Panc1 (cell line): ENCODE data around the gene POLR3GL. TPM values are rescaled to one million over a fixed set of nuclear protein-coding genes. Genes with fewer than 3 reads are reported as not detected.

Source experiments
- ATAC-seq: fragments of 200-7000 bp; cut with Tn5 transposase; 2 replicates; pipeline ENCODE4 v1.9.1; 2020; ENCODE audit warnings: mild to moderate bottlenecking, moderate library complexity
- BruUV-seq: library from RNA; stranded (reverse); fragments of 400-500 nt; replicated peaks from 2 replicates; lab custom pipeline; 2021; lab: Mats Ljungman, UMichigan
- CTCF ChIA-PET: fragments of 300-600 bp; sonication (Branson Sonifier 250); formaldehyde crosslinking; loops from one replicate; lab custom pipeline; 2022; ENCODE audit warnings: antibody characterized with exemption; lab: Charles Lee
- POLR2A ChIA-PET: fragments of 300-600 bp; sonication (Branson Sonifier 250); formaldehyde crosslinking; loops from one replicate; lab custom pipeline; 2022; ENCODE audit warnings: antibody characterized with exemption; lab: Charles Lee
- DNase-seq: peaks from one replicate; pipeline ENCODE4 v3.0.0-alpha.2; 2010; ENCODE audit warnings: low read depth, low spot score
- H3K27ac ChIP-seq: 2 replicates; pipeline ENCODE4 v1.5.1; 2011; ENCODE audit warnings: mild to moderate bottlenecking, low read length, inconsistent platforms
- H3K27me3 ChIP-seq: fragments of 200-500 bp; sonication (Bioruptor generic); 2 replicates; pipeline ENCODE4 v1.6.0; 2014; ENCODE audit warnings: low read length, inconsistent platforms; ENCODE audit not compliant: control insufficient read depth, insufficient read depth
- H3K36me3 ChIP-seq: fragments of 200-500 bp; sonication (Bioruptor generic); 2 replicates; pipeline ENCODE4 v1.5.1; 2014; ENCODE audit warnings: inconsistent platforms, mild to moderate bottlenecking, low read length, moderate library complexity; ENCODE audit not compliant: control insufficient read depth, insufficient read depth
- H3K4me1 ChIP-seq: 2 replicates; pipeline ENCODE4 v1.5.1; 2011; ENCODE audit warnings: inconsistent platforms, mild to moderate bottlenecking, low read length, moderate library complexity; ENCODE audit not compliant: control insufficient read depth, insufficient read depth
- H3K4me3 ChIP-seq, 2 experiments: 2 replicates each; pipeline ENCODE4 v1.5.1; 2011 to 2012; ENCODE audit warnings: low read depth in 2 of 2, low read length in 2 of 2, mild to moderate bottlenecking in 2 of 2, inconsistent platforms in 1 of 2, moderate library complexity in 1 of 2
- H3K9me3 ChIP-seq: fragments of 200-500 bp; sonication (Bioruptor generic); 2 replicates; pipeline ENCODE4 v1.5.1; 2014; ENCODE audit warnings: low read depth, mild to moderate bottlenecking, inconsistent platforms, low read length, moderate library complexity; ENCODE audit not compliant: control insufficient read depth, insufficient read depth
- CTCF ChIP-seq: fragments of 450-650 bp; IDR thresholded peaks from 2 replicates; pipeline ENCODE4 v1.5.1; 2017; ENCODE audit warnings: mild to moderate bottlenecking
- POLR2AphosphoS5 ChIP-seq: IDR thresholded peaks from 2 replicates; pipeline ENCODE4 v1.6.1; 2012; ENCODE audit warnings: mild to moderate bottlenecking, low read depth, low read length, moderate library complexity
- REST ChIP-seq, 2 experiments: IDR thresholded peaks; 2 replicates each; pipeline ENCODE4 v1.6.1; 2011 to 2012; ENCODE audit warnings: low read depth in 2 of 2, control low read depth in 1 of 2, low read length in 1 of 2, mild to moderate bottlenecking in 1 of 2, moderate library complexity in 1 of 2; ENCODE audit not compliant: insufficient read depth in 1 of 2
- SIN3A ChIP-seq: IDR thresholded peaks from 2 replicates; pipeline ENCODE4 v1.6.1; 2012; ENCODE audit warnings: low read depth, mild to moderate bottlenecking, low read length, moderate library complexity, borderline replicate concordance; ENCODE audit not compliant: insufficient read depth
- TCF7L2 ChIP-seq: IDR thresholded peaks from 2 replicates; pipeline ENCODE4 v1.6.1; 2011; ENCODE audit warnings: mild to moderate bottlenecking, low read depth, low read length, inconsistent platforms
- in situ Hi-C: cut with HindIII; loops from 2 replicates; pipeline ENCODE4 v1.10.0; 2016; ENCODE audit warnings: low sequenced_read_pairs, low pct_unique_long_range_greater_than_20kb
- intact Hi-C: fragments of 100-400 bp; cut with micrococcal nuclease; formaldehyde crosslinking; loops from one replicate; pipeline ENCODE4 v1.10.0; 2022; ENCODE audit not compliant: unreplicated experiment
- total RNA-seq: library from RNA; stranded (reverse); gene quantifications from one replicate; pipeline ENCODE4 v1.2.1, GENCODE V29; 2021; ENCODE audit not compliant: unreplicated experiment

POLR3GL gene
- total RNA-seq, 1 experiment from 2014 or later = 14.9 TPM

GRCh38 chr1:145997016-145997717 is 32.7 kb downstream of the POLR3GL start:
- Histone ChIP-seq H3K4me3 (peak overlapping the region; percentile 61 to 73), H3K27me3 (no peaks in the 10 kb centered on the region; the same call in 1 of the 2 replicates), H3K4me1 (peaks cover 16% of the 10 kb centered on the region), H3K27ac (peak overlapping the region; percentile 84), H3K36me3 (peaks cover 2% of the 10 kb centered on the region; the same call in 1 of the 2 replicates), H3K9me3 (no peaks in the 10 kb centered on the region)
- DNase-seq = no peak
- intact Hi-C loops (no loop called here), in situ Hi-C loops (no loop called here)
- ATAC-seq = peak; percentile 40
- no TSS peak for BruUV-seq
- no peak for TF ChIP-seq REST (IDR thresholded peaks at IDR 0.05; ENCODE audit: insufficient read depth in 1 of 2, low read depth in 2 of 2, low read length in 1 of 2)
- no peak for TF ChIP-seq CTCF
- TF ChIP-seq POLR2AphosphoS5 = no peak
- TF ChIP-seq SIN3A = no peak
- TF ChIP-seq TCF7L2 = no peak
- ChIA-PET POLR2A (interaction anchor here (0.6 to 0.7 kb wide), 2 partner anchors 18 to 55 kb away, joined by 3 to 4 read pairs; no protein-coding TSS in a partner anchor), CTCF (interaction anchor here (1.6 kb wide), 1 partner anchor 10 kb away, joined by 5 read pairs; no protein-coding TSS in a partner anchor)

- in situ Hi-C loops (no loop called here), intact Hi-C loops (no loop called here)
- DNase-seq = no peak
- peaks cover 16% of the 10 kb centered on the region for H3K4me1 ChIP-seq
- no peaks in the 10 kb centered on the region for H3K9me3 ChIP-seq
- BruUV-seq = no TSS peak
- no peak overlapping the region for H3K4me3 ChIP-seq
- peaks cover 2% of the 10 kb centered on the region; the same call in 1 of the 2 replicates for H3K36me3 ChIP-seq
- TF ChIP-seq CTCF (no peak), REST (IDR thresholded peaks at IDR 0.05; ENCODE audit: insufficient read depth in 1 of 2, low read depth in 2 of 2, low read length in 1 of 2) (no peak), SIN3A (no peak), POLR2AphosphoS5 (no peak), TCF7L2 (no peak)
- ChIA-PET POLR2A (no interaction called here), CTCF (interaction anchor here (0.6 kb wide), 1 partner anchor 24 kb away, joined by 4 read pairs; the partner anchor contains the start of gene HJV)
- no peaks in the 10 kb centered on the region; the same call in 1 of the 2 replicates for H3K27me3 ChIP-seq
- ATAC-seq = no peak
- H3K27ac ChIP-seq = no peak overlapping the region
Observed at GRCh38 chr1:145997718-145998023, 33.2 kb downstream of the POLR3GL start.
